ENCODE data around the gene ATP1A3. TPM values are rescaled to one million over a fixed set of nuclear protein-coding genes. Genes with fewer than 3 reads are reported as not detected.

Gene ATP1A3
- total RNA-seq, 1 experiment from 2014 or later, result 34.7 TPM

DNA sequence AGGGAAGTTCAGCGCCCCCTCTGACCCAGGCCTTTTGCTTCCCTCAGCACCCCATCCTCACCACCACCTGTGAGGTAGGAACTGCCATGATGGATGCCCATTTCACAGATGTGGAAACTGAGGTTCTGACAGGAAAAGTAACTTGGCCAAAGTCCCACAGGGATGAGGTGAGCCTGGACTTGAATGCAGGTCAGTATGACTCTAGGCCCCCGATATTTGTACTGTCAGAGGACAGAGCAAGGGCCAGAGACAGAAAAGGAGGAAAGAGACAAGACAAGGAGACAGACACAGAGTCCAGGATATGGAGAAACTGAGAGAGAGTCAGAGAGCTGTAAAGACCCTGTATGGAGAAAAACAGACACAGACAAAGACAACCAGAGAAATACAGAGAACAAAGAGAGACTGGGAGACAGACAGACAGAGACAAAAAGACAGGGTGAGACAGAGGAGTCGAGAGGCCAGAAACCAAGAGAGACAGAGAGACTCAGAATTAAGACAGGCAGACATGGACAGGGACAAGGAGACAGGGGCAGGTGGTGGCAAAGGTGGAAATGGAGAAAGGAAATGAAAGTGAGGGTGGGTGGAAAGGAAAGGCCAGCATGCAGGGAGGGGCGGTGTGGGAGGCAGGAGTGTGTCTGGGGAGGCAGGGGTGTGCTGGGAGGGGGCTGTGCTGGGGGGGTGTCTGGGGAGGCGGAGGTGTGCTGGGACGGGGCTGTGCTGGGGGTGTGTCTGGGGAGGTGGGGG lies 70.8 kb downstream of the ATP1A3 start:
- BruUV-seq (replicated peaks), result no TSS peak
- Histone ChIP-seq H3K9me2 (ENCODE audit: insufficient read depth) (no peaks in the 10 kb centered on the region), H3K79me2 (ENCODE audit: insufficient read depth, low read length) (no peaks in the 10 kb centered on the region), H2AFZ (ENCODE audit: low read depth, low read length, poor library complexity, severe bottlenecking) (no peak overlapping the region), H3K9me3 (ENCODE audit: control insufficient read depth in 1 of 2, insufficient read depth in 1 of 2, low read depth in 1 of 2, low read length in 2 of 2) (no peaks in the 10 kb centered on the region), H3K4me1 (ENCODE audit: control insufficient read depth in 1 of 2, insufficient read depth in 2 of 2, low read length in 2 of 2) (peaks cover 4 to 5% of the 10 kb centered on the region in 2 experiments; a peak in 3 of 4 replicates), H3K9ac (ENCODE audit: low read length) (no peak overlapping the region), H3K36me3 (ENCODE audit: control insufficient read depth in 1 of 2, insufficient read depth in 2 of 2, low read length in 2 of 2) (no peaks in the 10 kb centered on the region), H3K4me2 (ENCODE audit: low read length) (no peak overlapping the region), H3K27ac (ENCODE audit: low read depth, low read length) (no peak overlapping the region), H4K20me1 (ENCODE audit: insufficient read depth) (no peaks in the 10 kb centered on the region), H3K4me3 (replicated peaks in 1 of 2; ENCODE audit: low read depth in 1 of 2, low read length in 2 of 2) (no peak overlapping the region), H3K27me3 (ENCODE audit: insufficient read depth, low read length) (no peaks in the 10 kb centered on the region)
- ChIA-PET RAD21 (ENCODE audit: low non-redundant PET in 1 of 2, low total read pairs in 2 of 2, uncharacterized antibody in 2 of 2, unreplicated experiment in 2 of 2) (no interaction called here), POLR2A (interaction anchor here (0.8 kb wide), 1 partner anchor 11 kb away, joined by 4 read pairs; no protein-coding TSS in a partner anchor), CTCF (no interaction called here)
- no peak for TF ChIP-seq SP1 (IDR thresholded peaks at IDR 0.05; ENCODE audit: low read depth)
- TF ChIP-seq ZFX (IDR thresholded peaks at IDR 0.05), result no peak
- TF ChIP-seq, protein P1, sequence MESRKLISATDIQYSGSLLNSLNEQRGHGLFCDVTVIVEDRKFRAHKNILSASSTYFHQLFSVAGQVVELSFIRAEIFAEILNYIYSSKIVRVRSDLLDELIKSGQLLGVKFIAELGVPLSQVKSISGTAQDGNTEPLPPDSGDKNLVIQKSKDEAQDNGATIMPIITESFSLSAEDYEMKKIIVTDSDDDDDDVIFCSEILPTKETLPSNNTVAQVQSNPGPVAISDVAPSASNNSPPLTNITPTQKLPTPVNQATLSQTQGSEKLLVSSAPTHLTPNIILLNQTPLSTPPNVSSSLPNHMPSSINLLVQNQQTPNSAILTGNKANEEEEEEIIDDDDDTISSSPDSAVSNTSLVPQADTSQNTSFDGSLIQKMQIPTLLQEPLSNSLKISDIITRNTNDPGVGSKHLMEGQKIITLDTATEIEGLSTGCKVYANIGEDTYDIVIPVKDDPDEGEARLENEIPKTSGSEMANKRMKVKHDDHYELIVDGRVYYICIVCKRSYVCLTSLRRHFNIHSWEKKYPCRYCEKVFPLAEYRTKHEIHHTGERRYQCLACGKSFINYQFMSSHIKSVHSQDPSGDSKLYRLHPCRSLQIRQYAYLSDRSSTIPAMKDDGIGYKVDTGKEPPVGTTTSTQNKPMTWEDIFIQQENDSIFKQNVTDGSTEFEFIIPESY (IDR thresholded peaks at IDR 0.05; ENCODE audit: extremely low read depth, insufficient replicate concordance, low read length), result no peak
- no peak for TF ChIP-seq EGR1 (IDR thresholded peaks at IDR 0.05; ENCODE audit: low read depth)
- no peak for TF ChIP-seq YY1 (IDR thresholded peaks at IDR 0.05; ENCODE audit: extremely low read depth, insufficient replicate concordance, low read depth, low read length)
- TF ChIP-seq CBX3 (IDR thresholded peaks at IDR 0.05; ENCODE audit: low read depth), result no peak
- TF ChIP-seq RAD21 (IDR thresholded peaks at IDR 0.05; ENCODE audit: low read depth), result no peak
- no peak for TF ChIP-seq EZH2 (IDR thresholded peaks at IDR 0.05)
- TF ChIP-seq FOSL1 (IDR thresholded peaks at IDR 0.05; ENCODE audit: low read depth), result no peak
- TF ChIP-seq SIN3A (IDR thresholded peaks at IDR 0.05; ENCODE audit: low read depth), result no peak
- TF ChIP-seq POLR2AphosphoS5 (IDR thresholded peaks at IDR 0.05; ENCODE audit: low read depth, low read length), result no peak
- TF ChIP-seq, protein P2, sequence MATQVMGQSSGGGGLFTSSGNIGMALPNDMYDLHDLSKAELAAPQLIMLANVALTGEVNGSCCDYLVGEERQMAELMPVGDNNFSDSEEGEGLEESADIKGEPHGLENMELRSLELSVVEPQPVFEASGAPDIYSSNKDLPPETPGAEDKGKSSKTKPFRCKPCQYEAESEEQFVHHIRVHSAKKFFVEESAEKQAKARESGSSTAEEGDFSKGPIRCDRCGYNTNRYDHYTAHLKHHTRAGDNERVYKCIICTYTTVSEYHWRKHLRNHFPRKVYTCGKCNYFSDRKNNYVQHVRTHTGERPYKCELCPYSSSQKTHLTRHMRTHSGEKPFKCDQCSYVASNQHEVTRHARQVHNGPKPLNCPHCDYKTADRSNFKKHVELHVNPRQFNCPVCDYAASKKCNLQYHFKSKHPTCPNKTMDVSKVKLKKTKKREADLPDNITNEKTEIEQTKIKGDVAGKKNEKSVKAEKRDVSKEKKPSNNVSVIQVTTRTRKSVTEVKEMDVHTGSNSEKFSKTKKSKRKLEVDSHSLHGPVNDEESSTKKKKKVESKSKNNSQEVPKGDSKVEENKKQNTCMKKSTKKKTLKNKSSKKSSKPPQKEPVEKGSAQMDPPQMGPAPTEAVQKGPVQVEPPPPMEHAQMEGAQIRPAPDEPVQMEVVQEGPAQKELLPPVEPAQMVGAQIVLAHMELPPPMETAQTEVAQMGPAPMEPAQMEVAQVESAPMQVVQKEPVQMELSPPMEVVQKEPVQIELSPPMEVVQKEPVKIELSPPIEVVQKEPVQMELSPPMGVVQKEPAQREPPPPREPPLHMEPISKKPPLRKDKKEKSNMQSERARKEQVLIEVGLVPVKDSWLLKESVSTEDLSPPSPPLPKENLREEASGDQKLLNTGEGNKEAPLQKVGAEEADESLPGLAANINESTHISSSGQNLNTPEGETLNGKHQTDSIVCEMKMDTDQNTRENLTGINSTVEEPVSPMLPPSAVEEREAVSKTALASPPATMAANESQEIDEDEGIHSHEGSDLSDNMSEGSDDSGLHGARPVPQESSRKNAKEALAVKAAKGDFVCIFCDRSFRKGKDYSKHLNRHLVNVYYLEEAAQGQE (IDR thresholded peaks at IDR 0.05; ENCODE audit: low read depth), result no peak
- TF ChIP-seq, protein P3, sequence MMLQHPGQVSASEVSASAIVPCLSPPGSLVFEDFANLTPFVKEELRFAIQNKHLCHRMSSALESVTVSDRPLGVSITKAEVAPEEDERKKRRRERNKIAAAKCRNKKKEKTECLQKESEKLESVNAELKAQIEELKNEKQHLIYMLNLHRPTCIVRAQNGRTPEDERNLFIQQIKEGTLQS (IDR thresholded peaks at IDR 0.05), result no peak
- no peak for TF ChIP-seq SRF (IDR thresholded peaks at IDR 0.05; ENCODE audit: low read depth)
- no peak for TF ChIP-seq EZH2phosphoT487 (IDR thresholded peaks at IDR 0.05; ENCODE audit: borderline replicate concordance)
- intact Hi-C loops (cut with micrococcal nuclease), result no loop called here
- DNase-seq (ENCODE audit: low read depth, low spot score), result no peak
- ATAC-seq, result no peak
